Fibroblast of pulmonary artery (primary cell): ENCODE measurements around the gene BLOC1S6.

Experiments used
- DNase-seq: peaks from one replicate; pipeline ENCODE4 v3.0.0-alpha.2; 2010; ENCODE audit warnings: low read depth
- H3K4me3 ChIP-seq: replicated peaks from 2 replicates; pipeline ENCODE4 v1.5.1; 2011; ENCODE audit warnings: low read depth, mild to moderate bottlenecking, control low read depth, low read length, moderate library complexity
- TF ChIP-seq, protein P1 (sequence below): IDR thresholded peaks from 2 replicates; pipeline ENCODE4 v1.5.1; 2011; ENCODE audit warnings: mild to moderate bottlenecking, control low read depth, low read length, inconsistent platforms; ENCODE audit errors: missing control alignments

Gene BLOC1S6

GRCh38 chr15:45657254-45657653 is 70.1 kb downstream of the BLOC1S6 start:
- no peak for DNase-seq
- TF ChIP-seq, protein P1, sequence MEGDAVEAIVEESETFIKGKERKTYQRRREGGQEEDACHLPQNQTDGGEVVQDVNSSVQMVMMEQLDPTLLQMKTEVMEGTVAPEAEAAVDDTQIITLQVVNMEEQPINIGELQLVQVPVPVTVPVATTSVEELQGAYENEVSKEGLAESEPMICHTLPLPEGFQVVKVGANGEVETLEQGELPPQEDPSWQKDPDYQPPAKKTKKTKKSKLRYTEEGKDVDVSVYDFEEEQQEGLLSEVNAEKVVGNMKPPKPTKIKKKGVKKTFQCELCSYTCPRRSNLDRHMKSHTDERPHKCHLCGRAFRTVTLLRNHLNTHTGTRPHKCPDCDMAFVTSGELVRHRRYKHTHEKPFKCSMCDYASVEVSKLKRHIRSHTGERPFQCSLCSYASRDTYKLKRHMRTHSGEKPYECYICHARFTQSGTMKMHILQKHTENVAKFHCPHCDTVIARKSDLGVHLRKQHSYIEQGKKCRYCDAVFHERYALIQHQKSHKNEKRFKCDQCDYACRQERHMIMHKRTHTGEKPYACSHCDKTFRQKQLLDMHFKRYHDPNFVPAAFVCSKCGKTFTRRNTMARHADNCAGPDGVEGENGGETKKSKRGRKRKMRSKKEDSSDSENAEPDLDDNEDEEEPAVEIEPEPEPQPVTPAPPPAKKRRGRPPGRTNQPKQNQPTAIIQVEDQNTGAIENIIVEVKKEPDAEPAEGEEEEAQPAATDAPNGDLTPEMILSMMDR = no peak
- H3K4me3 ChIP-seq = no peak overlapping the region

- no peak overlapping the region for H3K4me3 ChIP-seq
Measured at GRCh38 chr15:45657764-45658545, 70.8 kb downstream of the BLOC1S6 start.

More at GRCh38 chr15:45657764-45658545, 70.8 kb downstream of the BLOC1S6 start:
- TF ChIP-seq, protein P1 = no peak
- DNase-seq = no peak
